Measurements from ENCODE around the gene ACACA. TPM values are rescaled to one million over a fixed set of nuclear protein-coding genes. Genes with fewer than 3 reads are reported as not detected.
"Not testable (repeated sequence)": the region's sequence is repeated elsewhere in the genome, so short reads cannot be mapped to it uniquely, and the experiment has no call there.

Gene ACACA
- total RNA-seq, 2 experiments from 2014 or later, result 38.7 TPM

GRCh38 chr17:37422971-37423625, 16.5 kb upstream of the ACACA start:
- peaks cover 31% of the 10 kb centered on the region for H3K36me3 Mint-ChIP-seq (ENCODE audit: low read depth)
- no peak for DNase-seq
- H3K4me3 Mint-ChIP-seq, result no peak overlapping the region
- H3K9me3 Mint-ChIP-seq, result no peaks in the 10 kb centered on the region
- POLR2A ChIA-PET, result interaction anchor here (0.6 kb wide), 1 partner anchor 86 kb away, joined by 4 read pairs; no protein-coding TSS in a partner anchor
- CTCF ChIA-PET, result interaction anchor here (1.5 kb wide), 1 partner anchor 20 kb away, joined by 3 read pairs; no protein-coding TSS in a partner anchor
- H3K4me1 Mint-ChIP-seq, result peaks cover 11% of the 10 kb centered on the region
- no peaks in the 10 kb centered on the region for H3K27me3 Mint-ChIP-seq
- no peak overlapping the region for H3K27ac Mint-ChIP-seq

- Mint-ChIP-seq H3K27ac (no peak overlapping the region), H3K9me3 (no peaks in the 10 kb centered on the region), H3K4me1 (peaks cover 5% of the 10 kb centered on the region), H3K4me3 (no peak overlapping the region), H3K36me3 (ENCODE audit: low read depth) (peaks cover 36% of the 10 kb centered on the region), H3K27me3 (no peaks in the 10 kb centered on the region)
- no peak for DNase-seq
- CTCF ChIA-PET, result interaction anchor here (0.6 to 0.9 kb wide), 4 partner anchors 12 to 835 kb away, joined by 3 to 4 read pairs (median 3); no protein-coding TSS in a partner anchor
- POLR2A ChIA-PET, result no interaction called here
Observed at GRCh38 chr17:37417852-37418251, 11.2 kb upstream of the ACACA start.

- Mint-ChIP-seq H3K27ac (no peak overlapping the region), H3K36me3 (ENCODE audit: low read depth) (peaks cover 49% of the 10 kb centered on the region), H3K4me3 (no peak overlapping the region), H3K27me3 (no peaks in the 10 kb centered on the region), H3K9me3 (no peaks in the 10 kb centered on the region), H3K4me1 (peaks cover 17% of the 10 kb centered on the region)
- ChIA-PET CTCF (interaction anchor here (0.6 to 1.4 kb wide), 4 partner anchors 13 to 141 kb away, joined by 3 to 5 read pairs (median 4); no protein-coding TSS in a partner anchor), POLR2A (no interaction called here)
- no peak for DNase-seq
Observed at GRCh38 chr17:37413875-37414519, 7.4 kb upstream of the ACACA start.

- no peaks in the 10 kb centered on the region for H3K9me3 Mint-ChIP-seq
- H3K27me3 Mint-ChIP-seq, result no peaks in the 10 kb centered on the region
- peaks cover 37% of the 10 kb centered on the region for H3K4me1 Mint-ChIP-seq
- CTCF ChIA-PET, result interaction anchor here (0.6 to 1.3 kb wide), 4 partner anchors 15 to 58 kb away, joined by 3 to 5 read pairs (median 4); no protein-coding TSS in a partner anchor
- no peak overlapping the region for H3K4me3 Mint-ChIP-seq
- DNase-seq, result no peak
- peaks cover 47% of the 10 kb centered on the region for H3K36me3 Mint-ChIP-seq (ENCODE audit: low read depth)
- no peak overlapping the region for H3K27ac Mint-ChIP-seq
- POLR2A ChIA-PET, result no interaction called here
Observed at GRCh38 chr17:37410357-37410756, 3.7 kb upstream of the ACACA start.

GRCh38 chr17:37408145-37408479, 1.5 kb upstream of the ACACA start:
- peaks cover 40% of the 10 kb centered on the region for H3K36me3 Mint-ChIP-seq (ENCODE audit: low read depth)
- DNase-seq, H3K27me3 Mint-ChIP-seq, H3K9me3 Mint-ChIP-seq, POLR2A ChIA-PET: not testable (repeated sequence)
- CTCF ChIA-PET, result interaction anchor here (0.6 to 2.3 kb wide), 5 partner anchors 11 to 34 kb away, joined by 3 to 7 read pairs (median 5); no protein-coding TSS in a partner anchor
- H3K4me1 Mint-ChIP-seq, result peaks cover 53% of the 10 kb centered on the region
- peak overlapping the region; percentile 99 for H3K27ac Mint-ChIP-seq
- peak overlapping the region; percentile 98 for H3K4me3 Mint-ChIP-seq

DNA sequence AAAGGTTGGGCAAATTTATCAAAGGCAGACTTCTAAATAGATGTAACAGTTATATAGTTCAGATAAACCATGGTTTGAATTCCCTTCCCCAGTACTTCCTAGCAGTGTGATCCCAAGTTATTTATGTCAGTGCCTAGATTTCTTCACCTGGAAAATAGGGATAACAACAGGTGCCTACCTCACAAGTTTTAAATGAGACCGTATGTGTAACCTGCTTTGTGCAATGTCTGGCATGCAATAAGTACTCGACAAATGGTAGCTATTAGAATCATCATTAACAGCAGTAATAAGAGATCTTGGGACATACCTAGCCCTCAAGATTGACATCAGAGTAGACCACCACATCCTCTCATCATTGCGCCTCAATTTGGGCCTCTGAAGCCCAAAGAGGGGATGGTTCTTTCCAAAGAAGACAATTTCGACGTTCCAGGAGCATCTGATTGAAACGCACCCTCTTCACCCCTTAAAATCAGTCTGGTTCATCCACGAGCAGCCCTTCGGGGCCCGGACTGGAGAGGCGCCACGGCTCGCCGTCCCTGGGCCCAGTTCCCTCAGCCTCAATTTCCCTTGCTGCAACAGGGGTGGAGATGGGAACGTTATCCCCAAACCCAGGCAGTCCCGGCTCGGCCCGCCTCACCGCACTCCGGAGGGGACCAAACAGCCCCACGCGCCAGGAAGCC, 541 bp downstream of the ACACA start:
- ChIA-PET POLR2A (no interaction called here), CTCF (no interaction called here)
- peaks cover 30% of the 10 kb centered on the region for H3K36me3 Mint-ChIP-seq (ENCODE audit: low read depth)
- peaks cover 60% of the 10 kb centered on the region for H3K4me1 Mint-ChIP-seq
- no peaks in the 10 kb centered on the region for H3K27me3 Mint-ChIP-seq
- peak overlapping the region; percentile 92 for H3K27ac Mint-ChIP-seq
- no peak for DNase-seq
- H3K4me3 Mint-ChIP-seq, result peak overlapping the region; percentile 93
- H3K9me3 Mint-ChIP-seq, result no peaks in the 10 kb centered on the region

- peaks cover 56% of the 10 kb centered on the region for H3K4me1 Mint-ChIP-seq
- DNase-seq, POLR2A ChIA-PET, H3K27me3 Mint-ChIP-seq, H3K9me3 Mint-ChIP-seq: not testable (repeated sequence)
- H3K27ac Mint-ChIP-seq, result peak overlapping the region; percentile 92
- peaks cover 24% of the 10 kb centered on the region for H3K36me3 Mint-ChIP-seq (ENCODE audit: low read depth)
- CTCF ChIA-PET, result interaction anchor here (0.5 to 2.0 kb wide), 3 partner anchors 10 to 32 kb away, joined by 3 to 7 read pairs (median 5); no protein-coding TSS in a partner anchor
- peak overlapping the region; percentile 93 for H3K4me3 Mint-ChIP-seq
Observed at GRCh38 chr17:37405522-37405921, 1.1 kb downstream of the ACACA start.

DNA sequence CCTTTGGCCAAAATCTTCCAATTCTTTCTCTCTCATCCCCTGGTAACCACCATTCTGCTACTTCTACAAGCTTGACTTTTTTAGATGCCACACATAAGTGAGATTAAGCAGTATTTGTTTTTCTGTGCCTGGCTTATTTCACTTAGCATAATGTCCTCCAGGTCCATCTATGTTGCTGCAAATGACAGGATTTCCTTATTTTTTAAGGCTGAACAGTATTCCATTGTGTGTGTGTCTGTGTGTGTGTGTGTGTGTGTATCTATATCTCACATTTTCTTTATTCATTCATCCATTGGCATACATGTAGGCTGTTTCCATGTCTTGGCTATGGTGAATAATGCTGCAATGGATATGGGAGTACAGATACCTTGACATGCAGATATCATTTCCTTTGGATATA, 6.1 kb downstream of the ACACA start:
- Mint-ChIP-seq H3K27me3 (no peaks in the 10 kb centered on the region), H3K27ac (no peak overlapping the region), H3K4me1 (peaks cover 32% of the 10 kb centered on the region), H3K4me3 (no peak overlapping the region), H3K36me3 (ENCODE audit: low read depth) (peaks cover 15% of the 10 kb centered on the region), H3K9me3 (no peaks in the 10 kb centered on the region)
- no peak for DNase-seq
- CTCF ChIA-PET, result interaction anchor here (0.9 to 1.1 kb wide), 2 partner anchors 13 to 27 kb away, joined by 4 to 5 read pairs; no protein-coding TSS in a partner anchor
- POLR2A ChIA-PET, result interaction anchor here (0.6 kb wide), 1 partner anchor 8 kb away, joined by 3 read pairs; no protein-coding TSS in a partner anchor

DNA sequence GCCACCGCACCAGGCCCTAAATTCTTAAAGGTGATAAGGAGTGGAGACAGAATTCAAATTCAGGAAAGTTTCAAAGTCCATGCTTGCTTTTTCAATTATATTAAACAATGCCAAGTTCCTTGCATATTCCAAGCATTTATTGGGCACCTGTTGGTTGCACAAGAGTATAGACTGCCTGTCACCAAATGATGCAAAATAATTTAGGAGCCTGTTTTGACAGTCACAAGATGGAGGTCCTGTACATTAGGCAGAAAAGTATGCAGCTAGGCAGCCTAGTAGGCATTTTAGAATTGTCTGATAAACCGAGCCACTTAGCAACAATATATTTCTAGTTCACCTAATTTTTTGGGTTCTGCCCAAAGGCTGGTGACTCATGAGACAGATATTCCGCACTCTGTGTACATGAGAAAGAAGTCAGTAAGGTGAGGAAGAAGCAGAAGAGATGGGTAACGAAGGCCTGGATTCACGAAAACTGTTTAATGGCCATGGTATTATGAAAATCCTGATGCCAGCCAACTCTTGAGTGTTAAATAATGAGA, 7.3 kb downstream of the ACACA start:
- ChIA-PET CTCF (interaction anchor here (2.1 kb wide), 1 partner anchor 26 kb away, joined by 10 read pairs; no protein-coding TSS in a partner anchor), POLR2A (no interaction called here)
- peaks cover 6% of the 10 kb centered on the region for H3K36me3 Mint-ChIP-seq (ENCODE audit: low read depth)
- no peak for DNase-seq
- no peak overlapping the region for H3K27ac Mint-ChIP-seq
- no peaks in the 10 kb centered on the region for H3K27me3 Mint-ChIP-seq
- H3K9me3 Mint-ChIP-seq, result no peaks in the 10 kb centered on the region
- no peak overlapping the region for H3K4me3 Mint-ChIP-seq
- H3K4me1 Mint-ChIP-seq, result peaks cover 23% of the 10 kb centered on the region

GRCh38 chr17:37393352-37393751, 13.3 kb downstream of the ACACA start:
- POLR2A ChIA-PET, result no interaction called here
- no peak overlapping the region for H3K4me3 Mint-ChIP-seq
- no peak for DNase-seq

DNA sequence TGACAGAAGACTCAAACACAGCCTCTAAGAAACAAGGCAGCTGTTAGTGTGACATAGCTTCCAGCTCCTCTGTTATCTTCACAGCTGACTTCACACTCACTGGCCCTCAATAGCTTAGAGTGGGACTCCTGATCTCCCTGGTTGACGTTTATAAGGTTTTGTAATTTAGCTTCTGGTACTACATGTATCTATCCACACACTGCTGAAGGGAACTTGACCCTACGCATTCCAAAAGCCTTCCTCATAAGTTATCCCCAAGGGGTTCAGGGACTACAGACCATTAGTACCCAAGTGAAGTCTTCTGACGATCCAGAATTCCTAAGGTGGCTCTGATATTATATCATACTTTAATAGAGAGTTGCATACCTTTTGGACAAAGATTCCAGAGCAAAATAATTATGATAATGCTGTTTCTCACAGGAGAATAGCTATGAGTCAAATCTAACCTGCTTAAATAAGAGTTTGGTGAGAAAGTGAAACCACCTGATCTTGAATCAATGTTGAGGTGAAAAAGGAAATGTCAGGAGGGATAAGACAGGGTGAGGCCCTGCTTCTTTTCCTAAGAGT, 14.5 kb downstream of the ACACA start:
- ChIA-PET POLR2A (interaction anchor here (0.5 kb wide), 1 partner anchor 8 kb away, joined by 3 read pairs; no protein-coding TSS in a partner anchor), CTCF (interaction anchor here (0.5 to 2.8 kb wide), 3 partner anchors 13 to 44 kb away, joined by 3 to 13 read pairs (median 3); no protein-coding TSS in a partner anchor)
- no peak for DNase-seq
- Mint-ChIP-seq H3K4me1 (peaks cover 23% of the 10 kb centered on the region), H3K9me3 (no peaks in the 10 kb centered on the region), H3K36me3 (ENCODE audit: low read depth) (no peaks in the 10 kb centered on the region), H3K27ac (no peak overlapping the region), H3K4me3 (no peak overlapping the region), H3K27me3 (no peaks in the 10 kb centered on the region)

More at GRCh38 chr17:37393352-37393751, 13.3 kb downstream of the ACACA start:
- Mint-ChIP-seq H3K27me3 (no peaks in the 10 kb centered on the region), H3K36me3 (ENCODE audit: low read depth) (no peaks in the 10 kb centered on the region), H3K27ac (no peak overlapping the region), H3K4me1 (peaks cover 26% of the 10 kb centered on the region), H3K9me3 (no peaks in the 10 kb centered on the region)
- CTCF ChIA-PET, result interaction anchor here (0.9 to 2.8 kb wide), 3 partner anchors 9 to 43 kb away, joined by 3 to 13 read pairs (median 3); no protein-coding TSS in a partner anchor

GRCh38 chr17:37391146-37391545, 15.5 kb downstream of the ACACA start:
- H3K27me3 Mint-ChIP-seq, result no peaks in the 10 kb centered on the region
- ChIA-PET CTCF (interaction anchor here (0.6 to 0.7 kb wide), 2 partner anchors 231 to 453 kb away, joined by 3 read pairs; no protein-coding TSS in a partner anchor), POLR2A (interaction anchor here (0.7 kb wide), 1 partner anchor 33 kb away, joined by 5 read pairs; no protein-coding TSS in a partner anchor)
- no peak for DNase-seq
- H3K9me3 Mint-ChIP-seq, result no peaks in the 10 kb centered on the region
- H3K27ac Mint-ChIP-seq, result no peak overlapping the region
- no peaks in the 10 kb centered on the region for H3K36me3 Mint-ChIP-seq (ENCODE audit: low read depth)
- peaks cover 23% of the 10 kb centered on the region for H3K4me1 Mint-ChIP-seq
- H3K4me3 Mint-ChIP-seq, result no peak overlapping the region

Measured in activated CD4-positive, alpha-beta T cell treated with anti-CD3 and anti-CD28 coated beads, Interleukin-2, amount 10 ng/mL, durations not matched to agents 7 days and 5 days (primary cell).